ENCODE measurements around the gene CNIH3.

GRCh38 chr1:224780736-224781135 is 164.6 kb downstream of the CNIH3 start:
- TF ChIP-seq, protein P1, sequence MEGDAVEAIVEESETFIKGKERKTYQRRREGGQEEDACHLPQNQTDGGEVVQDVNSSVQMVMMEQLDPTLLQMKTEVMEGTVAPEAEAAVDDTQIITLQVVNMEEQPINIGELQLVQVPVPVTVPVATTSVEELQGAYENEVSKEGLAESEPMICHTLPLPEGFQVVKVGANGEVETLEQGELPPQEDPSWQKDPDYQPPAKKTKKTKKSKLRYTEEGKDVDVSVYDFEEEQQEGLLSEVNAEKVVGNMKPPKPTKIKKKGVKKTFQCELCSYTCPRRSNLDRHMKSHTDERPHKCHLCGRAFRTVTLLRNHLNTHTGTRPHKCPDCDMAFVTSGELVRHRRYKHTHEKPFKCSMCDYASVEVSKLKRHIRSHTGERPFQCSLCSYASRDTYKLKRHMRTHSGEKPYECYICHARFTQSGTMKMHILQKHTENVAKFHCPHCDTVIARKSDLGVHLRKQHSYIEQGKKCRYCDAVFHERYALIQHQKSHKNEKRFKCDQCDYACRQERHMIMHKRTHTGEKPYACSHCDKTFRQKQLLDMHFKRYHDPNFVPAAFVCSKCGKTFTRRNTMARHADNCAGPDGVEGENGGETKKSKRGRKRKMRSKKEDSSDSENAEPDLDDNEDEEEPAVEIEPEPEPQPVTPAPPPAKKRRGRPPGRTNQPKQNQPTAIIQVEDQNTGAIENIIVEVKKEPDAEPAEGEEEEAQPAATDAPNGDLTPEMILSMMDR (IDR thresholded peaks at IDR 0.05): no peak
- TF ChIP-seq POLR2A (IDR thresholded peaks at IDR 0.05): no peak
